A549 (cell line): ENCODE results near the gene FBH1. TPM values are rescaled to one million over a fixed set of nuclear protein-coding genes. Genes with fewer than 3 reads are reported as not detected.

Experiments used
- ATAC-seq, 2 experiments: fragments of 200-7000 bp in 1 of 2; fragments of >200 bp in 1 of 2; cut with Nextera tagmentation in 1 of 2; cut with Tn5 transposase in 1 of 2; 3 replicates each; pipeline versions ENCODE4 v1.8.0 to v1.9.1; 2018 to 2020; ENCODE audit warnings: mild to moderate bottlenecking in 1 of 2, moderate library complexity in 1 of 2
- CTCF ChIA-PET: fragments of 300-600 bp; sonication (Branson Sonifier 250); formaldehyde crosslinking; extraction: SDS; loops from one replicate; lab custom pipeline; 2021; ENCODE audit warnings: antibody characterized with exemption, inconsistent platforms; lab: Yijun Ruan, JAX
- POLR2A ChIA-PET: fragments of 350-600 bp; formaldehyde crosslinking; extraction: SDS; loops from one replicate; lab custom pipeline; 2021; ENCODE audit warnings: antibody characterized with exemption, inconsistent platforms; lab: Yijun Ruan, JAX
- DNase-seq, 2 experiments: peaks; one replicate each; pipeline versions ENCODE4 v3.0.0 to v3.0.0-alpha.2; 2011 to 2016; ENCODE audit warnings: low read depth in 1 of 2, low spot score in 1 of 2
- FAIRE-seq: peaks from 2 replicates; lab custom pipeline; 2011; peaks lifted over from hg19 to GRCh38; lab: Jason Lieb, UNC
- H3K27ac ChIP-seq, 2 experiments: fragments of >200 bp; sonication (Bioruptor Twin); formaldehyde crosslinking; 3 replicates each; pipeline ENCODE4 v1.5.1; 2016 to 2017
- H3K4me1 ChIP-seq: fragments of >200 bp; sonication (Bioruptor Twin); formaldehyde crosslinking; 3 replicates; pipeline ENCODE4 v1.6.1; 2016
- H3K4me2 ChIP-seq: fragments of >200 bp; sonication (Bioruptor Twin); formaldehyde crosslinking; 3 replicates; pipeline ENCODE4 v1.6.1; 2016
- H3K4me3 ChIP-seq: fragments of >200 bp; sonication (Bioruptor Twin); formaldehyde crosslinking; 3 replicates; pipeline ENCODE4 v1.5.1; 2016
- H3K9me3 ChIP-seq: fragments of >200 bp; sonication (Bioruptor Twin); formaldehyde crosslinking; 3 replicates; pipeline ENCODE4 v1.6.1; 2016
- BHLHE40 ChIP-seq: IDR thresholded peaks from 2 replicates; pipeline ENCODE4 v1.6.1; 2012; ENCODE audit warnings: low read depth, low read length, inconsistent platforms
- CBX2 ChIP-seq: fragments of 200-600 bp; sonication (generic); IDR thresholded peaks from 2 replicates; pipeline ENCODE4 v1.6.1; 2016; ENCODE audit warnings: low read depth, mild to moderate bottlenecking, borderline replicate concordance
- CBX8 ChIP-seq: fragments of 200-600 bp; sonication (generic); IDR thresholded peaks from 2 replicates; pipeline ENCODE4 v1.6.1; 2016
- CHD2 ChIP-seq: fragments of 150-350 bp; IDR thresholded peaks from 2 replicates; pipeline ENCODE4 v1.6.1; 2014; ENCODE audit warnings: low read length; ENCODE audit not compliant: partially characterized antibody
- CHD4 ChIP-seq: fragments of 200-600 bp; sonication (generic); IDR thresholded peaks from 2 replicates; pipeline ENCODE4 v1.6.1; 2016; ENCODE audit warnings: antibody characterized with exemption, mild to moderate bottlenecking, borderline replicate concordance
- EHF ChIP-seq: fragments of 250-450 bp; sonication (Bioruptor Pico); IDR thresholded peaks from 2 replicates; pipeline ENCODE4 v1.5.0; 2020; ENCODE audit warnings: mild to moderate bottlenecking
- EHMT2 ChIP-seq: fragments of 200-600 bp; sonication (generic); IDR thresholded peaks from 2 replicates; pipeline ENCODE4 v1.6.1; 2016; ENCODE audit warnings: antibody characterized with exemption, low read depth, mild to moderate bottlenecking, moderate library complexity
- FOXS1 ChIP-seq: fragments of 250-450 bp; sonication (Bioruptor Pico); IDR thresholded peaks from 2 replicates; pipeline ENCODE4 v1.5.0; 2020; ENCODE audit warnings: mild to moderate bottlenecking, moderate library complexity
- GATA3 ChIP-seq: IDR thresholded peaks from 2 replicates; pipeline ENCODE4 v1.6.1; 2012; ENCODE audit warnings: borderline replicate concordance
- HEYL ChIP-seq: fragments of 250-450 bp; sonication (Bioruptor Pico); IDR thresholded peaks from 2 replicates; pipeline ENCODE4 v1.8.0; 2021; ENCODE audit warnings: mild to moderate bottlenecking, moderate library complexity
- HOXB13 ChIP-seq: fragments of 250-450 bp; sonication (Bioruptor Pico); IDR thresholded peaks from 2 replicates; pipeline ENCODE4 v1.5.0; 2020; ENCODE audit warnings: low read depth, mild to moderate bottlenecking, moderate library complexity
- KDM5A ChIP-seq: fragments of 200-600 bp; sonication (generic); IDR thresholded peaks from 2 replicates; pipeline ENCODE4 v1.6.1; 2016; ENCODE audit warnings: antibody characterized with exemption, mild to moderate bottlenecking
- MAZ ChIP-seq: fragments of 150-350 bp; IDR thresholded peaks from 2 replicates; pipeline ENCODE4 v1.6.1; 2014; ENCODE audit warnings: antibody characterized with exemption, low read depth, low read length, borderline replicate concordance
- NR3C1 ChIP-seq: fragments of >200 bp; sonication (Bioruptor Twin); formaldehyde crosslinking; IDR thresholded peaks from 3 replicates; pipeline ENCODE4 v1.6.1; 2017
- POLR2A ChIP-seq: IDR thresholded peaks from 2 replicates; pipeline ENCODE4 v1.6.1; 2012; ENCODE audit warnings: mild to moderate bottlenecking, low read length
- RARB ChIP-seq: fragments of 250-450 bp; sonication (Bioruptor Pico); IDR thresholded peaks from 2 replicates; pipeline ENCODE4 v1.8.0; 2021; ENCODE audit warnings: mild to moderate bottlenecking, moderate library complexity
- RFX5 ChIP-seq: fragments of 450-650 bp; IDR thresholded peaks from 2 replicates; pipeline ENCODE4 v1.7.1; 2014; ENCODE audit warnings: antibody characterized with exemption, mild to moderate bottlenecking, moderate library complexity
- TP53 ChIP-seq: fragments of 250-450 bp; sonication (Bioruptor Pico); IDR thresholded peaks from 2 replicates; pipeline ENCODE4 v1.5.0; 2021; ENCODE audit warnings: mild to moderate bottlenecking, moderate library complexity
- ZSCAN20 ChIP-seq: fragments of 250-450 bp; sonication (Bioruptor Pico); IDR thresholded peaks from 2 replicates; pipeline ENCODE4 v1.8.0; 2022; ENCODE audit warnings: mild to moderate bottlenecking, moderate library complexity
- WGBS: methylation state at CpG from one replicate; pipeline ENCODE4 v1.1.6; 2017; ENCODE audit errors: missing lambda C conversion rate; 5-methylcytosine and 5-hydroxymethylcytosine counted together
- polyA plus RNA-seq, 4 experiments: library from polyadenylated mRNA; depleted of rRNA in 3 of 4; stranded (reverse); fragments of >200 nt; fragmentation: RNase III in 1 of 4; extraction: RNeasy Plus Mini Kit Qiagen cat#74134 plus additional on column Dnase treatment in 1 of 4; gene quantifications; 2 replicates in 3 of 4; 3 replicates in 1 of 4; pipeline ENCODE4 v1.2.3, GENCODE V29; 2011 to 2017
- TF ChIP-seq, protein P1 (sequence below): fragments of 150-350 bp; IDR thresholded peaks from 2 replicates; pipeline ENCODE4 v1.6.1; 2014; ENCODE audit warnings: low read depth, mild to moderate bottlenecking, low read length
- TF ChIP-seq, protein P2 (sequence below): IDR thresholded peaks from 2 replicates; pipeline ENCODE4 v1.6.1; 2012
- TF ChIP-seq, protein P3 (sequence below): fragments of >200 bp; sonication (Bioruptor Twin); formaldehyde crosslinking; IDR thresholded peaks from 2 replicates; pipeline ENCODE4 v1.6.1; 2016

The FBH1 gene
- polyA plus RNA-seq, 2 of the 4 experiments (the other 2 are of a cell fraction) = 43.9 to 56.5 TPM

DNA sequence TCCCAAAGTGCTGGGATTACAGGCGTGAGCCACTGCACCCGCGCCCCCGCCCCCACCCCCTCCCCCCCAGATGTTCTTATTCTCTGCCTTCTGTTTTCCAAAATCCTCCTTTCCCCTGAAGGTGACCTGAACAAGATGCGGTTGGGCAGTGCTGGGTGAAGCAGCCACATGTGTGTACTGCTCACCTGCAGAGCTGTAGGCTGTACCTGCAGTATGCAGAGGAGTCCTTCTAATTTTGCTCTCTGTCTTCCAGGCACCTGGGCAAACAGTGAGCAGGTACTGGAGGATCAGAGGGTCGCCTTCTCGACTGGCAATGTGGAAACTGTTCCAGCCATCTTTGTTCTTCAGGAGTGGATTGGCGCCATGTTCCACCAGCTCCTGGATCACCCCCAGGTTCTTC is 2.4 kb upstream of the FBH1 start:
- no peak for FAIRE-seq
- no peak overlapping the region for H3K4me3 ChIP-seq
- TF ChIP-seq EHMT2 = no peak
- TF ChIP-seq CHD4 = no peak
- TF ChIP-seq EHF (CRISPR knock-in tag) = no peak
- TF ChIP-seq, protein P1, sequence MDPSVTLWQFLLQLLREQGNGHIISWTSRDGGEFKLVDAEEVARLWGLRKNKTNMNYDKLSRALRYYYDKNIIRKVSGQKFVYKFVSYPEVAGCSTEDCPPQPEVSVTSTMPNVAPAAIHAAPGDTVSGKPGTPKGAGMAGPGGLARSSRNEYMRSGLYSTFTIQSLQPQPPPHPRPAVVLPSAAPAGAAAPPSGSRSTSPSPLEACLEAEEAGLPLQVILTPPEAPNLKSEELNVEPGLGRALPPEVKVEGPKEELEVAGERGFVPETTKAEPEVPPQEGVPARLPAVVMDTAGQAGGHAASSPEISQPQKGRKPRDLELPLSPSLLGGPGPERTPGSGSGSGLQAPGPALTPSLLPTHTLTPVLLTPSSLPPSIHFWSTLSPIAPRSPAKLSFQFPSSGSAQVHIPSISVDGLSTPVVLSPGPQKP = no peak
- no peak for TF ChIP-seq MAZ
- TF ChIP-seq TP53 (CRISPR knock-in tag) = no peak
- TF ChIP-seq RFX5 = no peak
- no peak for TF ChIP-seq CHD2
- no peak for TF ChIP-seq KDM5A
- TF ChIP-seq, all 56 proteins: peak for 0
- Histone ChIP-seq H3K27ac (no peak overlapping the region), H3K4me1 (peaks cover 23% of the 10 kb centered on the region), H3K4me2 (peak overlapping the region; percentile 81; the same call in 2 of the 3 replicates), H3K9me3 (no peaks in the 10 kb centered on the region)
- ChIA-PET CTCF (interaction anchor here (0.6 to 2.3 kb wide), 4 partner anchors 14 to 1073 kb away, joined by 4 to 16 read pairs (median 4); no protein-coding TSS in a partner anchor), POLR2A (no interaction called here)
- ATAC-seq (no peak), DNase-seq (no peak)
- WGBS = 96% methylated on average over 7 of the region's 8 CpGs

DNA sequence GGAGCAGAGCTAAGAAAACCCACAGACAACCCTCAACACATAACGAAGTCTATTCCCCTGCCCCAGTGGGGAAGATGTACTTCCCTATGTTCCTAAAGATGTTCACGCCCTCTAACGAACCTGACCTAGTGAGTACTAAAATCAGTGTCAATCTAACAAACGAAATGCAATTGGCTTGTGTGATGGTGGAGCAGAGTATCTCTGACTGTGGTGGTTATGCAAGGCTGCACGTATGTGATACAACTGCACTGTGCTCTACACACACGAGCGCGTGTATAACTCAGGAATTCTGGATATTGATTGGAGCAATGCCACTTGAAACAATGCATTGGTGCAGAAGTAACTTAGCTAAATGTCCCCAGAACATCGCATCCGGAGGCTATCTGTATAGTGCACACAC is 1.7 kb upstream of the FBH1 start:
- peaks cover 23% of the 10 kb centered on the region for H3K4me1 ChIP-seq
- POLR2A ChIA-PET = no interaction called here
- CTCF ChIA-PET = interaction anchor here (0.6 to 2.3 kb wide), 7 partner anchors 11 to 1074 kb away, joined by 3 to 16 read pairs (median 4); no protein-coding TSS in a partner anchor
- 66% methylated on average over 10 of the region's 10 CpGs for WGBS
- TF ChIP-seq HEYL (CRISPR knock-in tag) = no peak
- TF ChIP-seq EHMT2 = no peak
- no peak for TF ChIP-seq CBX2
- TF ChIP-seq GATA3 = no peak
- no peak for TF ChIP-seq HOXB13 (CRISPR knock-in tag)
- no peak for TF ChIP-seq NR3C1
- TF ChIP-seq CBX8 = no peak
- TF ChIP-seq ZSCAN20 (CRISPR knock-in tag) = no peak
- no peak for TF ChIP-seq FOXS1 (CRISPR knock-in tag)
- TF ChIP-seq, protein P2, sequence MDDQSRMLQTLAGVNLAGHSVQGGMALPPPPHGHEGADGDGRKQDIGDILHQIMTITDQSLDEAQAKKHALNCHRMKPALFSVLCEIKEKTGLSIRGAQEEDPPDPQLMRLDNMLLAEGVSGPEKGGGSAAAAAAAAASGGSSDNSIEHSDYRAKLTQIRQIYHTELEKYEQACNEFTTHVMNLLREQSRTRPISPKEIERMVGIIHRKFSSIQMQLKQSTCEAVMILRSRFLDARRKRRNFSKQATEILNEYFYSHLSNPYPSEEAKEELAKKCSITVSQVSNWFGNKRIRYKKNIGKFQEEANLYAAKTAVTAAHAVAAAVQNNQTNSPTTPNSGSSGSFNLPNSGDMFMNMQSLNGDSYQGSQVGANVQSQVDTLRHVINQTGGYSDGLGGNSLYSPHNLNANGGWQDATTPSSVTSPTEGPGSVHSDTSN = no peak
- TF ChIP-seq RARB (CRISPR knock-in tag) = no peak
- no peak for TF ChIP-seq MAZ
- FAIRE-seq (no peak), ATAC-seq (no peak), DNase-seq (no peak)
- no peaks in the 10 kb centered on the region for H3K9me3 ChIP-seq
- peak overlapping the region; percentile 88 to 95; a peak in 4 of 6 replicates for H3K27ac ChIP-seq
- peak overlapping the region; percentile 81 for H3K4me2 ChIP-seq
- H3K4me3 ChIP-seq = peak overlapping the region; percentile 77

DNA sequence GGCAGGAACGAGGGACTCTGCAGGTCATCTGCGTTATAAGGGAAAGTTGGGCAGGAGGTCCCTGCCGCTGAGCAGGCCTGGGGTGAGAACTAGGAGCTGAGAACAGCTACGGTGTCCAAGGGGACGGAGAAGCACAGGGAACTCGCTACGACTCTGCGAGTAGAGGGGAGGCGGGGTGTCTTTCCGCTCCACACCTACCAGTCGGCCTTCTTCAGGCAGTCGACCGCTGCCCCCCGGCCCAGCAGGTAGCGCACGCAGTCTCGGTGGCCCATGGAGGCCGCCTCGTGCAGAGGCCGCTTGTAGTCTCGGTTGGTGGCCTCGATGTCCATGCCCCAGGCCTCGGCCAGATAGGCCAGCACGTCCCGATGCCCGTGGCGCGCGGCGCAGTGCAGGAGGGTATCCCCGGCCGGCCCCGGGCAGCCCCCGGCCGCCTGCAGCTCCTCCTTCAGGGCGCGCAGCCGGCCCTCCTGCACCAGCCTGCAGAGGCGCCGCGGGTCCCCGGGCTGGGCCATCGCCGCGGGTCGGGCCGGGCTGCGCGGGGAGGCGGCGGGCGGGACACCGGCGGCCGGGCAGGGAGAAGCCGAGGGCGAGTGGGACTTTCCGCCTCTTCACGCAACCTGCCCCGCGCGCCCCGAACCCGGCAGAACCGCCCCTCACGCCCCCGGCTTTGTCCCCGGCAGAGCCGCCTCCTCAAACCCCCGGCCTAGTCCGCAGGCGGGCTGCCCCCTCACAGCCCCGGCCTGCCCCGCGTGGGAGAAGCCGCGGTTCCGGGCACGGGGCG is 1.0 kb upstream of the FBH1 start:
- ATAC-seq (peak; percentile 63 to 73), DNase-seq (peak in 1 of 2 experiments; percentile 32), FAIRE-seq (no peak)
- no peaks in the 10 kb centered on the region for H3K9me3 ChIP-seq
- ChIA-PET CTCF (interaction anchor here (1.0 to 2.3 kb wide), 5 partner anchors 11 to 266 kb away, joined by 3 to 16 read pairs (median 4); no protein-coding TSS in a partner anchor), POLR2A (interaction anchor here (0.8 to 1.2 kb wide), 7 partner anchors 12 to 340 kb away, joined by 3 to 15 read pairs (median 3); partner anchors contain the start of gene GDI2)
- WGBS = 2% methylated on average over 35 of the region's 80 CpGs
- peak overlapping the region; percentile 81 for H3K4me2 ChIP-seq
- H3K4me3 ChIP-seq = peak overlapping the region; percentile 77
- H3K4me1 ChIP-seq = peaks cover 23% of the 10 kb centered on the region
- TF ChIP-seq, protein P3, sequence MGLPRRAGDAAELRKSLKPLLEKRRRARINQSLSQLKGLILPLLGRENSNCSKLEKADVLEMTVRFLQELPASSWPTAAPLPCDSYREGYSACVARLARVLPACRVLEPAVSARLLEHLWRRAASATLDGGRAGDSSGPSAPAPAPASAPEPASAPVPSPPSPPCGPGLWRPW = no peak
- TF ChIP-seq POLR2A (peak; percentile 30), BHLHE40 (no peak), MAZ (no peak)
- H3K27ac ChIP-seq = peak overlapping the region; percentile 88 to 95
